ENCODE measurements around the gene FMN2.
"Not testable (repeated sequence)": the region's sequence is repeated elsewhere in the genome, so short reads cannot be mapped to it uniquely, and the experiment has no call there.

Gene FMN2

GRCh38 chr1:240254778-240255291 is 163.2 kb downstream of the FMN2 start:
- Histone ChIP-seq H3K27me3 (ENCODE audit: insufficient read depth, low read depth) (no peaks in the 10 kb centered on the region), H3K4me3 (IDR thresholded peaks at IDR 0.05; ENCODE audit: insufficient read depth, low read depth, low read length) (no peak overlapping the region), H2AFZ (ENCODE audit: low read depth) (no peak overlapping the region), H3K4me2 (no peak overlapping the region), H3K9ac (no peak overlapping the region), H3K79me2 (ENCODE audit: insufficient read depth, low read depth) (no peaks in the 10 kb centered on the region), H3K27ac (no peak overlapping the region), H3K4me1 (ENCODE audit: low read depth, poor library complexity, severe bottlenecking) (no peaks in the 10 kb centered on the region), H4K20me1 (ENCODE audit: insufficient read depth) (no peaks in the 10 kb centered on the region), H3K36me3 (ENCODE audit: insufficient read depth) (no peaks in the 10 kb centered on the region)
- TF ChIP-seq CTCF (conservative IDR thresholded peaks at IDR 0.05; ENCODE audit: low read depth, low read length), result no peak

DNA sequence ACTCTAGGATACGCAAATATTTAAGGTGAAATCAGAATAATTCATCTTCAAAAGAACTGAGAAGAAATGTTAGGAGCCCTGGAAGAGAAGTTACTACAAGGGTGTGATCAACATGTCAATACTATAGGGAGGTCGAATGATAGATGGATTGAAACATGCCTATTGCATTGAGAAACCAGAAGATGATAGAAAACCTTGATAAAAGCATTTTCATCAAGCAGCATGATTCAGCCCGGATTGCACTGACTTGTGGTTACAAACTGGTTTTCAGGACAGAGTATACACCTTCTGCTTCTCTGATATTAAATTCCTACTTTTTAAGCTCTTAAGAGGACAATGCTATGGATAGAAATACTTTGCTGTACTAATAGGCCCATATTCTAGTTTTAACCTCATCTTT is 164.2 kb downstream of the FMN2 start:
- Histone ChIP-seq H3K9ac (no peak overlapping the region), H3K4me1 (ENCODE audit: low read depth, poor library complexity, severe bottlenecking) (no peaks in the 10 kb centered on the region), H3K79me2 (ENCODE audit: insufficient read depth, low read depth) (no peaks in the 10 kb centered on the region), H3K27me3 (ENCODE audit: insufficient read depth, low read depth) (no peaks in the 10 kb centered on the region), H2AFZ (ENCODE audit: low read depth) (no peak overlapping the region), H3K4me2 (no peak overlapping the region), H3K36me3 (ENCODE audit: insufficient read depth) (no peaks in the 10 kb centered on the region), H4K20me1 (ENCODE audit: insufficient read depth) (no peaks in the 10 kb centered on the region), H3K27ac (no peak overlapping the region), H3K4me3 (IDR thresholded peaks at IDR 0.05; ENCODE audit: insufficient read depth, low read depth, low read length) (no peak overlapping the region)
- no peak for TF ChIP-seq CTCF (conservative IDR thresholded peaks at IDR 0.05; ENCODE audit: low read depth, low read length)

DNA sequence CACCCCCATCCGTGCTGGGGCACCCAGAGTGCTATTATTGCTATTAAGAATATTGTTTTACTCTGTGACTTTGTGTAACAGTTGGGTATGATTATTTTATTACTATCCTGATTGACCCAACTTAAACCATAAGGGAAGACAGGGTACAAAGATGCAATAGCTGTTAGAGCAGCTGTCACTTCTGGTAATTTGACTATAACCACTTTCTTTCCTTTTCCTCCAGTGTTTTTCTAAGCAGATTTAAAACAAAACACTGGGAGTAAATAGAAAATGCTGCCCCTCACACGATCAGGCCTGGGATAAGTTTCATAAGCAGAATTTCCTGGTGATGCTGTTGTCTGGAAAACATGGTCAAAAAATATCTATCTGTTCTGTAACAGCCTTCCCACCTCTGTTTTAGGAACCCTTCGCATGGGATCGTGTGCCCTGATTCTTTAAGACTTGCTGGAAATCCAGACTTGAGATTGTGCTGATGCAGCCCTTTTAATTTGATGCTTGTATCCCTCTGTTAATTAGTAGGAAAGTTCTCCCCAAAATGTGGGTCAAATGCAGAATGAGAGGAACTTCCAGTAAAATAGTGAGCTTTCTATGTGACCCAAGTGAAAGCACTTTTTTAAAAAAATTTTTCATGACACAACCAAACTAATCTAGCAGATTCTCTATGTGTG is 165.3 kb downstream of the FMN2 start:
- H3K4me1 ChIP-seq (ENCODE audit: low read depth, poor library complexity, severe bottlenecking), result no peaks in the 10 kb centered on the region
- no peak overlapping the region for H3K27ac ChIP-seq
- H3K79me2 ChIP-seq (ENCODE audit: insufficient read depth, low read depth), result no peaks in the 10 kb centered on the region
- no peaks in the 10 kb centered on the region for H3K27me3 ChIP-seq (ENCODE audit: insufficient read depth, low read depth)
- H3K36me3 ChIP-seq (ENCODE audit: insufficient read depth), result no peaks in the 10 kb centered on the region
- H3K9ac ChIP-seq, result no peak overlapping the region
- H2AFZ ChIP-seq (ENCODE audit: low read depth), result no peak overlapping the region
- no peak overlapping the region for H3K4me3 ChIP-seq (IDR thresholded peaks at IDR 0.05; ENCODE audit: insufficient read depth, low read depth, low read length)
- no peak overlapping the region for H3K4me2 ChIP-seq
- no peak for TF ChIP-seq CTCF (conservative IDR thresholded peaks at IDR 0.05; ENCODE audit: low read depth, low read length)
- no peaks in the 10 kb centered on the region for H4K20me1 ChIP-seq (ENCODE audit: insufficient read depth)

GRCh38 chr1:240258910-240259309 is 167.2 kb downstream of the FMN2 start:
- no peaks in the 10 kb centered on the region for H3K27me3 ChIP-seq (ENCODE audit: insufficient read depth, low read depth)
- H3K4me1 ChIP-seq (ENCODE audit: low read depth, poor library complexity, severe bottlenecking), result no peaks in the 10 kb centered on the region
- no peaks in the 10 kb centered on the region for H3K79me2 ChIP-seq (ENCODE audit: insufficient read depth, low read depth)
- TF ChIP-seq CTCF (conservative IDR thresholded peaks at IDR 0.05; ENCODE audit: low read depth, low read length), result no peak
- H3K36me3 ChIP-seq (ENCODE audit: insufficient read depth), result no peaks in the 10 kb centered on the region
- no peak overlapping the region for H3K4me2 ChIP-seq
- H4K20me1 ChIP-seq (ENCODE audit: insufficient read depth), result no peaks in the 10 kb centered on the region
- H2AFZ ChIP-seq (ENCODE audit: low read depth), result no peak overlapping the region
- no peak overlapping the region for H3K27ac ChIP-seq
- no peak overlapping the region for H3K9ac ChIP-seq
- H3K4me3 ChIP-seq (IDR thresholded peaks at IDR 0.05; ENCODE audit: insufficient read depth, low read depth, low read length), result no peak overlapping the region

GRCh38 chr1:240264494-240264893 is 172.8 kb downstream of the FMN2 start:
- H2AFZ ChIP-seq (ENCODE audit: low read depth); H3K36me3 ChIP-seq (ENCODE audit: insufficient read depth); H3K4me2 ChIP-seq; H3K9ac ChIP-seq; H3K4me3 ChIP-seq (IDR thresholded peaks at IDR 0.05; ENCODE audit: insufficient read depth, low read depth, low read length); H4K20me1 ChIP-seq (ENCODE audit: insufficient read depth); H3K79me2 ChIP-seq (ENCODE audit: insufficient read depth, low read depth); H3K27ac ChIP-seq; H3K4me1 ChIP-seq (ENCODE audit: low read depth, poor library complexity, severe bottlenecking); H3K27me3 ChIP-seq (ENCODE audit: insufficient read depth, low read depth): not testable (repeated sequence)
